HFFc6 (cell line): ENCODE results near the gene ABCA7. TPM values are rescaled to one million over a fixed set of nuclear protein-coding genes. Genes with fewer than 3 reads are reported as not detected.
A peak's percentile ranks its signal among the peaks of the same experiment; 100 is the strongest.

Experiments used
- DNase-seq: peaks from one replicate; pipeline ENCODE4 v3.0.0-alpha.2; 2018
- H3K27ac Mint-ChIP-seq: 2 replicates; pipeline ENCODE4 v1.8.0; 2020; ENCODE audit warnings: mild to moderate bottlenecking, mixed read lengths
- H3K27me3 Mint-ChIP-seq: 2 replicates; pipeline ENCODE4 v1.8.0; 2021; ENCODE audit warnings: mild to moderate bottlenecking, moderate library complexity, mixed read lengths; ENCODE audit not compliant: insufficient read depth
- H3K36me3 Mint-ChIP-seq: 2 replicates; pipeline ENCODE4 v1.8.0; 2021; ENCODE audit warnings: low read depth, mixed read lengths
- H3K4me1 Mint-ChIP-seq: 2 replicates; pipeline ENCODE4 v1.8.0; 2020; ENCODE audit warnings: low read depth, mixed read lengths
- H3K4me3 Mint-ChIP-seq: 2 replicates; pipeline ENCODE4 v1.8.0; 2020; ENCODE audit warnings: mild to moderate bottlenecking, moderate library complexity, mixed read lengths
- H3K9me3 Mint-ChIP-seq: 2 replicates; pipeline ENCODE4 v1.8.0; 2020; ENCODE audit warnings: mild to moderate bottlenecking, mixed read lengths
- CTCF ChIP-seq: fragments of 200-600 bp; sonication (generic); IDR thresholded peaks from 2 replicates; pipeline ENCODE4 v1.5.0; 2021; ENCODE audit warnings: antibody characterized with exemption, mild to moderate bottlenecking
- total RNA-seq, 6 experiments: library from RNA; stranded (reverse); fragmentation: NEBNext Ultra II Directional; extraction: Animal tissue kit (Norgen Biotek cat#: 25700); gene quantifications; 2 replicates in 1 of 6; 3 replicates in 5 of 6; pipeline ENCODE4 v1.2.3, GENCODE V29; 2021

Gene ABCA7
- total RNA-seq, 6 experiments from 2014 or later: 4.6 to 8.1 (median 6.6) TPM

GRCh38 chr19:1101337-1101698, 61.4 kb downstream of the ABCA7 start:
- H3K9me3 Mint-ChIP-seq: peaks cover 17% of the 10 kb centered on the region
- no peak for DNase-seq
- peaks cover 6% of the 10 kb centered on the region for H3K36me3 Mint-ChIP-seq
- H3K4me3 Mint-ChIP-seq: peak overlapping the region; percentile 78; the same call in 1 of the 2 replicates
- TF ChIP-seq CTCF: no peak
- H3K27me3 Mint-ChIP-seq: peaks cover 19% of the 10 kb centered on the region
- H3K4me1 Mint-ChIP-seq: peaks cover 49% of the 10 kb centered on the region
- H3K27ac Mint-ChIP-seq: peak overlapping the region; percentile 98

DNA sequence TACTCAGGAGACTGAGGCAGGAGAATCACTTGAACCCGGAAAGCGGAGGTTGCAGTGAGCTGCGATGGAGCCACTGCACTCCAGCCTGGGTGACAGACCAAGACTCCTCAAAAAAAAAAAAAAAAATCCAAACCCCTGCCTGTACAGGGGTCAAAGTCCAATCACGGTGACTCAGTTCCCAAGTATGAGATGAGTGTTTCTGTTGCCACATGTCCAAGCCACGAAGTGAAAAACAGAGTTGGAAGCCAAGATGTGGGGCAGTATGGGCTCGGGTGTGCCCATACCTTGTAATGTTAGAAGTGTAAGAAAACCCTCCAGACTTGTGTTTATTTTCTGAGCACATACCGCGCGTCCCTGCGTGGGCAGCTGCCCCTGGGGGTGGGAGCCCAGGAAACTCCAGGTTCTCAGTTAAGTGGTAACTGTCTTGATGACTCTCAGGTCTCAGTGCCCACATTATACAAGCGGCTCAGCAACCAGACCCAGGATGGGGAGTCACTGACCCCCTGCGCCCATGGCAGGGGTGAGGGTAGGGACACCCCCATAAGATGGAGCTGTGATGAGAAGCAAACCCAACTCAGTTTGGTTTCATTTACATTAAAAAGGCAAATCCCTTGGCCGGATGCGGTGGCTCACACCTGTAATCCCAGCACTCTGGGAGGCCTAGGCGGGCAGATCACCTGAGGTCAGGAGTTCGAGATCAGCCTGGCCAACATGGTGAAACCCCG, 62.7 kb downstream of the ABCA7 start:
- Mint-ChIP-seq H3K36me3 (peaks cover 6% of the 10 kb centered on the region), H3K4me1 (peaks cover 49% of the 10 kb centered on the region), H3K9me3 (peaks cover 17% of the 10 kb centered on the region), H3K27ac (peak overlapping the region; percentile 98), H3K27me3 (peaks cover 19% of the 10 kb centered on the region), H3K4me3 (peak overlapping the region; percentile 78)
- DNase-seq: peak; percentile 98
- no peak for TF ChIP-seq CTCF

- Mint-ChIP-seq H3K4me1 (peaks cover 43% of the 10 kb centered on the region), H3K36me3 (peaks cover 6% of the 10 kb centered on the region), H3K27me3 (peaks cover 19% of the 10 kb centered on the region), H3K27ac (peak overlapping the region; percentile 98), H3K4me3 (peak overlapping the region; percentile 75), H3K9me3 (peaks cover 17% of the 10 kb centered on the region)
- no peak for TF ChIP-seq CTCF
- no peak for DNase-seq
Measured at GRCh38 chr19:1103132-1103707, 63.3 kb downstream of the ABCA7 start.

- H3K27ac Mint-ChIP-seq: peak within 1 kb of the TSS; percentile 98
- H3K9me3 Mint-ChIP-seq: peaks cover 17% of the 10 kb centered on the region
- H3K4me1 Mint-ChIP-seq: peaks cover 37% of the 10 kb centered on the region
- peaks cover 6% of the 10 kb centered on the region for H3K36me3 Mint-ChIP-seq
- peak; percentile 98 for DNase-seq
- TF ChIP-seq CTCF: no peak
- H3K27me3 Mint-ChIP-seq: peaks cover 19% of the 10 kb centered on the region
- H3K4me3 Mint-ChIP-seq: peak within 1 kb of the TSS; percentile 79
Measured at GRCh38 chr19:1103708-1104310, 63.9 kb downstream of the ABCA7 start, which contains the start of gene GPX4. TSS of gene GPX4 (plus strand) at chr19:1103994. CDS start at chr19:1104044, 50 bp downstream.

GRCh38 chr19:1104311-1105007, 64.6 kb downstream of the ABCA7 start:
- Mint-ChIP-seq H3K36me3 (peaks cover 6% of the 10 kb centered on the region), H3K27ac (peak overlapping the region; percentile 58)

More at GRCh38 chr19:1104311-1105007, 64.6 kb downstream of the ABCA7 start:
- peaks cover 30% of the 10 kb centered on the region for H3K4me1 Mint-ChIP-seq
- peak overlapping the region; percentile 79 for H3K4me3 Mint-ChIP-seq
- peaks cover 19% of the 10 kb centered on the region for H3K27me3 Mint-ChIP-seq
- no peak; the same call in 1 of the 2 replicates for TF ChIP-seq CTCF
- DNase-seq: peak; percentile 58
- peaks cover 16% of the 10 kb centered on the region for H3K9me3 Mint-ChIP-seq
